ENCODE results near the gene SLC35B3. TPM values are rescaled to one million over a fixed set of nuclear protein-coding genes. Genes with fewer than 3 reads are reported as not detected.
"Not testable (repeated sequence)": the region's sequence is repeated elsewhere in the genome, so short reads cannot be mapped to it uniquely, and the experiment has no call there.

SLC35B3 gene
- total and polyA plus RNA-seq, 10 donors: 11.6 to 20.6 (median 16.7) TPM

DNA sequence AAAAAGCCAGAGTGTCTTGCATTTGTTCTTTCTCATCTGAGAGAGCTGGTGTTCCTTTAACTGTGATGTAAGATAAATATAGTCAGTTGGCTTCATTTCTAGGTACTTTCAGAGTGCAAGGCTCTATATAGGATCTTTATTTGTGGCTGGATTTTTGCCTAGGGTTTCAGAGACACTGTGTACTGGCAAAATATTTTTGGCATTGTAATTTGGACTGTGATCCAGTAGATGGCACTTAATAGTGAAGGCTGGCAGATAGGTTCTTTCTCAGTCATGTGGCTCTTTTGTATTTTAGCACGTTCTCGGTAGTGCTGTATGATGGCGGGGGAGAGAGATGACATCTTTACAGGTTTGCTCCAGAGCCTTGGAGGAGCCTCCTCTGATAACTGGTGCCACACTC is 26.8 kb upstream of the SLC35B3 start:
- Histone ChIP-seq H3K4me3 (no peak overlapping the region), H3K27me3 (replicated peaks in 1 of 7) (no peaks in the 10 kb centered on the region), H3K9me3 (peaks cover 0 to 18% (median 2%) of the 10 kb centered on the region in 8 donors), H3K36me3 (no peaks in the 10 kb centered on the region), H3K27ac (no peak overlapping the region), H3K4me1 (no peaks in the 10 kb centered on the region)
- 87 to 96% (median 92%) methylated on average over 3 of the region's 3 CpGs for WGBS, 5 donors
- DNase-seq: no peak
- intact Hi-C loops (cut with DNase I; ENCODE audit: low total_unique reads): no loop called here
- TF ChIP-seq POLR2AphosphoS5 (IDR thresholded peaks at IDR 0.05) (no peak), POLR2A (IDR thresholded peaks at IDR 0.05) (no peak)
- TF ChIP-seq, protein P1, sequence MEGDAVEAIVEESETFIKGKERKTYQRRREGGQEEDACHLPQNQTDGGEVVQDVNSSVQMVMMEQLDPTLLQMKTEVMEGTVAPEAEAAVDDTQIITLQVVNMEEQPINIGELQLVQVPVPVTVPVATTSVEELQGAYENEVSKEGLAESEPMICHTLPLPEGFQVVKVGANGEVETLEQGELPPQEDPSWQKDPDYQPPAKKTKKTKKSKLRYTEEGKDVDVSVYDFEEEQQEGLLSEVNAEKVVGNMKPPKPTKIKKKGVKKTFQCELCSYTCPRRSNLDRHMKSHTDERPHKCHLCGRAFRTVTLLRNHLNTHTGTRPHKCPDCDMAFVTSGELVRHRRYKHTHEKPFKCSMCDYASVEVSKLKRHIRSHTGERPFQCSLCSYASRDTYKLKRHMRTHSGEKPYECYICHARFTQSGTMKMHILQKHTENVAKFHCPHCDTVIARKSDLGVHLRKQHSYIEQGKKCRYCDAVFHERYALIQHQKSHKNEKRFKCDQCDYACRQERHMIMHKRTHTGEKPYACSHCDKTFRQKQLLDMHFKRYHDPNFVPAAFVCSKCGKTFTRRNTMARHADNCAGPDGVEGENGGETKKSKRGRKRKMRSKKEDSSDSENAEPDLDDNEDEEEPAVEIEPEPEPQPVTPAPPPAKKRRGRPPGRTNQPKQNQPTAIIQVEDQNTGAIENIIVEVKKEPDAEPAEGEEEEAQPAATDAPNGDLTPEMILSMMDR (IDR thresholded peaks at IDR 0.05 in 8 of 11, conservative IDR thresholded peaks at IDR 0.05 in 3 of 11): no peak

DNA sequence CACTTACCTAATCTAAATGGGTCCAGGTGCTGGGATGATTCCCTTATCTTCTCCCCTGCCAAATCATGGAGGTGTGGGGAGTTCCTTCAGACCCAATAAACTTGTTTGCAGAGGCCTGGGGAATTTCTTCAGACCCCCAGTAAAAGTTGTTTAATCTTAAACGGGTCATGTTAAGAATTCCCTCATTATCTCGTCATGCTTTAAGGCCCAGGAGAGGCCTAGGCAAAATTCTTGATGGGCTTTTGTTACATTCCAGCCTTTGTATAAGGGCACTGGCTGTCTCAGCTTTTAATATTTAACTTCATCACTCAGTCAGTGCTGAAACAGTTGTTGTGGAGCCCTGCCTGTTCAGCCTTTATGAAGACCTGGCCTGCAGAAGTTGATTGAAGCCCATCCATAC is 11.0 kb upstream of the SLC35B3 start:
- DNase-seq: no peak
- TF ChIP-seq POLR2A (IDR thresholded peaks at IDR 0.05): no peak
- TF ChIP-seq POLR2AphosphoS5 (IDR thresholded peaks at IDR 0.05): no peak
- TF ChIP-seq, protein P1 (IDR thresholded peaks at IDR 0.05 in 8 of 11, conservative IDR thresholded peaks at IDR 0.05 in 3 of 11): no peak
- WGBS, 5 donors: 68 to 76% (median 69%) methylated on average over 2 of the region's 2 CpGs
- Histone ChIP-seq H3K27me3 (replicated peaks in 1 of 7) (no peaks in the 10 kb centered on the region), H3K27ac (no peak overlapping the region), H3K4me3 (no peak overlapping the region), H3K4me1 (no peaks in the 10 kb centered on the region), H3K9me3 (no peaks in the 10 kb centered on the region), H3K36me3 (no peaks in the 10 kb centered on the region)
- intact Hi-C loops (cut with DNase I; ENCODE audit: low total_unique reads): no loop called here

DNA sequence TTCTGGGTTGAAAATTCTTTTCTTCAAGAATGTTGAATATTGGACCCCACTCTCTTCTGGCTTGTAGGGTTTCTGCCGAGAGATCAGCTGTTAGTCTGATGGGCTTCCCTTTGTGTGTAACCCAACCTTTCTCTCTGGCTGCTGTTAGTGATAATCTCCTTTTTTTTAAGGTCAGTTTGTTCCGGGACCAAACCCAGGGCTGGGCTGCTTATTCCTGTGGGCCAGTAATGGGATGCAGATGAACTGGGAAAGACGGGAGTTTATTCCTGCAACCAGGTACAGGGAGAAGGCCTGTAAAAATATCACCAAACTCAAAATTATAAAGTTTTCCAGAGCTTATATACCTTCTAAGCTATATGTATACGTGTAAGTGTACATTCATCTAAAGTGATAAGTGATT is 10.6 kb upstream of the SLC35B3 start:
- H3K9me3 ChIP-seq; H3K4me3 ChIP-seq; intact Hi-C loops (cut with DNase I; ENCODE audit: low total_unique reads); H3K27me3 ChIP-seq (replicated peaks in 1 of 7); DNase-seq; H3K27ac ChIP-seq; H3K36me3 ChIP-seq; H3K4me1 ChIP-seq: not testable (repeated sequence)
- WGBS, 5 donors: 69 to 95% (median 80%) methylated on average over 4 of the region's 4 CpGs

DNA sequence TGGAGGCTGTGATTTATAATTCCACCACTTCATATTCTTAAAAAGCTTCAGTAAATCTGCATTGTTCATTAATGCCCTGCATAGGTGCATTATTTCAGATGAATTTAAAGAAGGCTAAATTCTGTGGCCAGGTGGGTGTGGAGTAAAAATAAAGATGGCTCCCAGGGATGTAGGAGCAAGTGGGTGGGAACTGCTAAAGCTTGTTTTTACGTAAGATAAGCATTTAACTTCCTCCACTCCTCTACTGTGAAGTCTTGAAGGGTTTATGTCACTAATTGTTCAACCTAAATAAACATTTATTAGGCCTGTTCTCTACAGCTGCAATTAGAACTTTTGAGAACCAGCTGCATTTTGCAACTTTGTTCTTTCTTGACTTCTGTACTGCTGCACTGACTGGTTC is 6.8 kb upstream of the SLC35B3 start:
- TF ChIP-seq POLR2A (IDR thresholded peaks at IDR 0.05) (no peak), POLR2AphosphoS5 (IDR thresholded peaks at IDR 0.05) (no peak)
- TF ChIP-seq, protein P1 (IDR thresholded peaks at IDR 0.05 in 8 of 11, conservative IDR thresholded peaks at IDR 0.05 in 3 of 11): no peak
- no peak overlapping the region for H3K27ac ChIP-seq
- WGBS, 5 donors: 0 to 81% (median 37%) methylated on average over 1 of the region's 1 CpG

DNA sequence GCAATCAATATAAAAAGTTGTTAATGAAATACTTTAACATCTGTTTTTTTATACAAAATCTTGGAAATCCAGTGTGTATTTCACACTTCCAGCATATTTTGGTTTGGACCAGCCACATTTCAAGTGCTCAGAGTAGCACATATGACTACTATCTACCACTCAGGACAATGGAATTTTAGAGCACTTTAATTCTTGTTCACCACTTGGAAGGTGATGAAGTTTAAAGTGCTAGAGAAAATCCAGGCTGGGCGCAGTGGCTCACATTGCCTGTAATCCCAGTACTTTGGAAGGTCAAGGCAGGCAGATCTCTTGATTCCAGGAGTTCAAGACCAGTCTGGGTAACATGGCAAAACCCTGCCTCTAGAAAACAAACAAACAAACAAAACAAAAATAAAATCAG is 6.1 kb upstream of the SLC35B3 start:
- Histone ChIP-seq H3K36me3 (no peaks in the 10 kb centered on the region), H3K4me1 (peaks cover 0 to 2% (median under 1%) of the 10 kb centered on the region in 6 donors), H3K9me3 (no peaks in the 10 kb centered on the region), H3K4me3 (no peak overlapping the region), H3K27ac (no peak overlapping the region), H3K27me3 (replicated peaks in 1 of 7) (no peaks in the 10 kb centered on the region)
- DNase-seq: no peak
- TF ChIP-seq POLR2A (IDR thresholded peaks at IDR 0.05): no peak
- TF ChIP-seq, protein P1 (IDR thresholded peaks at IDR 0.05 in 8 of 11, conservative IDR thresholded peaks at IDR 0.05 in 3 of 11): no peak
- TF ChIP-seq POLR2AphosphoS5 (IDR thresholded peaks at IDR 0.05): no peak
- intact Hi-C loops (cut with DNase I; ENCODE audit: low total_unique reads): no loop called here
- 78 to 100% (median 92%) methylated on average over 1 of the region's 1 CpG for whole genome bisulfite sequencing, 5 donors

More for the DNA sequence above, 6.8 kb upstream of the SLC35B3 start:
- H3K4me1 ChIP-seq: no peaks in the 10 kb centered on the region
- no peaks in the 10 kb centered on the region for H3K27me3 ChIP-seq (replicated peaks in 1 of 7)
- no peaks in the 10 kb centered on the region for H3K36me3 ChIP-seq
- no peak for DNase-seq
- no peak overlapping the region for H3K4me3 ChIP-seq
- intact Hi-C loops (cut with DNase I; ENCODE audit: low total_unique reads): no loop called here
- H3K9me3 ChIP-seq: no peaks in the 10 kb centered on the region
